ENCODE measurements around the gene CDH23. TPM values are rescaled to one million over a fixed set of nuclear protein-coding genes. Genes with fewer than 3 reads are reported as not detected.

CDH23 gene
- polyA plus RNA-seq, 1 experiment = 0.01 TPM

DNA sequence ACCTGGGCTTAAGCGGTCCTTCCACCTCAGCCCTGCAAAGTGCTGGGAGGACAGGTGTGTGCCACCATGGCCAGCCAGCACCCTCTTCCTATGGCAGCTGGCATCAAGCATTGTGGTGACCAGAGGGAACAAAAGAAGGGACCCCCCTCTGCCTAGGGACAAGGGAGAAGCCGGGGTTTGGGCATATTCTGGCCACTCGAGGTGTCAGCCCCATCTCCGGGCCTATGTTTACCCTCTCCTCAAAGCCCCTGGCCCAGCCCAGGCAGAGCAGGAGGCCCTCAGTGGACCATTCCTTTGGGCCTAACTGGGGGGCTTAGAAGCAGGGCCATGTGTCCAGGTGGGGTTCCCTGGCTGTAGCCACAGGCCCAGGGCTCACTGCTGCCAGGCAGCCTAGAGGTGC, 352.7 kb downstream of the CDH23 start:
- H3K9me3 ChIP-seq (ENCODE audit: control insufficient read depth, insufficient read depth, low read length) = no peaks in the 10 kb centered on the region
- DNase-seq (ENCODE audit: low read depth, low spot score) = no peak
- ChIA-PET CTCF (interaction anchor here (1.0 kb wide), 1 partner anchor 53 kb away, joined by 3 read pairs; no protein-coding TSS in a partner anchor), POLR2A (no interaction called here)
- H3K27ac ChIP-seq (ENCODE audit: low read depth, low read length) = no peak overlapping the region
- no peaks in the 10 kb centered on the region for H3K27me3 ChIP-seq (ENCODE audit: control insufficient read depth, insufficient read depth, low read length)
- H3K4me3 ChIP-seq (ENCODE audit: low read depth, low read length) = no peak overlapping the region
- TF ChIP-seq, protein P1, sequence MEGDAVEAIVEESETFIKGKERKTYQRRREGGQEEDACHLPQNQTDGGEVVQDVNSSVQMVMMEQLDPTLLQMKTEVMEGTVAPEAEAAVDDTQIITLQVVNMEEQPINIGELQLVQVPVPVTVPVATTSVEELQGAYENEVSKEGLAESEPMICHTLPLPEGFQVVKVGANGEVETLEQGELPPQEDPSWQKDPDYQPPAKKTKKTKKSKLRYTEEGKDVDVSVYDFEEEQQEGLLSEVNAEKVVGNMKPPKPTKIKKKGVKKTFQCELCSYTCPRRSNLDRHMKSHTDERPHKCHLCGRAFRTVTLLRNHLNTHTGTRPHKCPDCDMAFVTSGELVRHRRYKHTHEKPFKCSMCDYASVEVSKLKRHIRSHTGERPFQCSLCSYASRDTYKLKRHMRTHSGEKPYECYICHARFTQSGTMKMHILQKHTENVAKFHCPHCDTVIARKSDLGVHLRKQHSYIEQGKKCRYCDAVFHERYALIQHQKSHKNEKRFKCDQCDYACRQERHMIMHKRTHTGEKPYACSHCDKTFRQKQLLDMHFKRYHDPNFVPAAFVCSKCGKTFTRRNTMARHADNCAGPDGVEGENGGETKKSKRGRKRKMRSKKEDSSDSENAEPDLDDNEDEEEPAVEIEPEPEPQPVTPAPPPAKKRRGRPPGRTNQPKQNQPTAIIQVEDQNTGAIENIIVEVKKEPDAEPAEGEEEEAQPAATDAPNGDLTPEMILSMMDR (IDR thresholded peaks at IDR 0.05; ENCODE audit: low read depth, low read length) = no peak

DNA sequence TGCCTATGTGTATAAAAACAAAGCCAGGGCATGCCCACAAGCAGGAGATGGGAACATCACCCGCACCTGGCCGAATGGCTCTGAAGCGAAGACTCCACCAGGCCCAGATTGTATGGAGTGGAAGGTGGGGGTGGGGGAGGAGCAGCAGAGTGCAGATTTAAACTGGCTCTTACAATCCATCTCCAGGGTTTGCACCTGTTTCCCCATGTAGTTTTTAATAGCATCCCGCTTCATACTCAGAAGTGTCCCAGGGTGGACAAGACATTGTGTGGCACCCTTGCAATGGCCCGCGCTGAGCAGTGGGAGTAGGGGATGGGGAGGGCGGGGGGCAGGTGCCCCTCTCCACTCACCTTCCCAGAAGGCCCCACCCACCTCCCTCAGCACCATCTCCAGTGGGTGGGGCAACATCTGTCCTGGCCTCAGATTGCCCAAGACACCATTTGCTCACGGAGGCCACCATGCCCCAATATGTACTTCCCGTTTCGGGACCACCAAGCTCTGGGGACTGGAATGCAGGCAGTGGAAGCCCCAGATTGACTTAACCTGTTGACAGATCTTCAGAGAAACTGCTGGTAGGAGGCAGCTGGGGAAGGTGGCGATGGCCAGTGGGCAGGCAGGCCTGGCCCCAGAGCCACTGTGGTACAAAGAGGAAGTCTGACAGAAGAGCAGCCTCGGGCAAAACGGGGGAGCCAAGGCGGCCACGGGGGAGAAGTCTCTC, 353.6 kb downstream of the CDH23 start:
- peaks cover 3% of the 10 kb centered on the region for H3K27me3 ChIP-seq (ENCODE audit: control insufficient read depth, insufficient read depth, low read length)
- ChIA-PET CTCF (no interaction called here), POLR2A (no interaction called here)
- H3K9me3 ChIP-seq (ENCODE audit: control insufficient read depth, insufficient read depth, low read length) = no peaks in the 10 kb centered on the region
- H3K4me3 ChIP-seq (ENCODE audit: low read depth, low read length) = no peak overlapping the region
- no peak overlapping the region for H3K27ac ChIP-seq (ENCODE audit: low read depth, low read length)
- no peak for DNase-seq (ENCODE audit: low read depth, low spot score)
- TF ChIP-seq, protein P1 (IDR thresholded peaks at IDR 0.05; ENCODE audit: low read depth, low read length) = no peak

DNA sequence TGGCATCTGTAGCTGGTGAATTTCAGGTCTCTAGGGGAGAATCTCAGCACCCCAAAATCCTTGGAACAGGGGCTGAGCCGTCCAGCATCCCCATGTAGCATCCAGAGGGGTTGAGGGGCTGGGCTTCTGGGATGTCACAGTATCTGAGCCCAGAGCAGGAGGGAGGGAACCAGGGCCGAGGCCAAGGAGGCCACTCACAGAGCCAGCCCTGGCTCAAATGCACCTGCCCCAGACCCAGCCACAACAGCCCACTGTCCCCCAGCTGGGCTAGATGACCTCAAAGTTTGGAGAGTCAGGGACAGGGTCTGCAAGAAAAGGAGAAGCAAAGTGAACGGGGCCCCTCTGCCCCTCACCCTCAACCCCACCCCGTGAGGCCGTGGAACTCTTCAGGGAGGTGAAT, 354.3 kb downstream of the CDH23 start:
- POLR2A ChIA-PET = no interaction called here
- CTCF ChIA-PET = no interaction called here
- DNase-seq (ENCODE audit: low read depth, low spot score) = no peak

DNA sequence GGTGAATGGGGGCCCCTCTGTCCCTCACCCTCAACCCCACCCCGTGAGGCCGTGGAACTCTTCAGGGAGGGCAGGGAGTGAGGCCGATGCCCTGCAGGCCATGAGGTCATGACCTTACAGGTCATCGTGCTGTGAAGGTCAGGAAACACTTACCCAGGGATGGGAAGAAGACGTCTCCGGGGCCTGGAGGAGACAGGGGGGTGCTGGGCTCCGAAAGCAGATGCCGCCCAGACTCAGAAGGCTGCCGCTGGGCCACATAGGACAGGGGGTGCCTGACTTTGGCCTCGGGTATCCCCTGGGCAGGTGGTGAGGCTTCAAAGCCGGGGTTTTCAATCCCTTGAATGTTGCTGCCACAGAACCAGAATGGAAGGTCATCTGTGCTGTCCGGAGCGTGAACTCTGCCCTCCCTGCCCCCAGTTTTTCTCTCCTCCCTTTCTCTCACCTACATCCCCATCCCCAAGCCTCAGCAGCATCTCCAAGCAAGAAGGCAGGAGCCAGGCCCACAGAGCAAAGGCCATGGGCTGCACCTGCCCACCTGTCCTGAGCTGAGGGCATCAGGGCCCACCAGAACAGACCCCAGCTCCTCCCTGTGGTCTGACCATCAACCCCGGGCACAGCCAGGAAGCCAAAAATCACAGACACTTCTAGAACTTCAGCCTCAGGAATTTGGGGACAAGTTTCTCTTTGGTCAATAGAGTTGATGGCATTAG, 354.9 kb downstream of the CDH23 start:
- H3K27me3 ChIP-seq (ENCODE audit: control insufficient read depth, insufficient read depth, low read length) = peaks cover 4% of the 10 kb centered on the region
- TF ChIP-seq, protein P1 (IDR thresholded peaks at IDR 0.05; ENCODE audit: low read depth, low read length) = no peak
- H3K27ac ChIP-seq (ENCODE audit: low read depth, low read length) = no peak overlapping the region
- H3K4me3 ChIP-seq (ENCODE audit: low read depth, low read length) = no peak overlapping the region
- CTCF ChIA-PET = interaction anchor here (1.3 kb wide), 1 partner anchor 21 kb away, joined by 3 read pairs; no protein-coding TSS in a partner anchor
- POLR2A ChIA-PET = interaction anchor here (0.5 to 1.7 kb wide), 2 partner anchors 15 to 81 kb away, joined by 4 to 8 read pairs; no protein-coding TSS in a partner anchor
- H3K9me3 ChIP-seq (ENCODE audit: control insufficient read depth, insufficient read depth, low read length) = no peaks in the 10 kb centered on the region
- no peak for DNase-seq (ENCODE audit: low read depth, low spot score)

More for the DNA sequence above, 354.3 kb downstream of the CDH23 start:
- peaks cover 4% of the 10 kb centered on the region for H3K27me3 ChIP-seq (ENCODE audit: control insufficient read depth, insufficient read depth, low read length)
- no peak overlapping the region for H3K4me3 ChIP-seq (ENCODE audit: low read depth, low read length)
- H3K9me3 ChIP-seq (ENCODE audit: control insufficient read depth, insufficient read depth, low read length) = no peaks in the 10 kb centered on the region
- TF ChIP-seq, protein P1 (IDR thresholded peaks at IDR 0.05; ENCODE audit: low read depth, low read length) = no peak
- H3K27ac ChIP-seq (ENCODE audit: low read depth, low read length) = no peak overlapping the region
